ENCODE measurements around the gene SH3PXD2A.

The SH3PXD2A gene

GRCh38 chr10:103593022-103593570 is 262.3 kb downstream of the SH3PXD2A start:
- DNase-seq: no peak

GRCh38 chr10:103592186-103593021 is 263.0 kb downstream of the SH3PXD2A start:
- DNase-seq: peak; percentile 45 to 60

- DNase-seq: no peak
These were observed 264.6 kb downstream of the SH3PXD2A start for GRCh38 chr10:103590744-103591291.

- no peak for DNase-seq
These were observed 265.3 kb downstream of the SH3PXD2A start for GRCh38 chr10:103590060-103590459.

- DNase-seq: no peak
These were observed 266.2 kb downstream of the SH3PXD2A start for GRCh38 chr10:103589074-103589630.

- no peak for DNase-seq
These were observed 268.3 kb downstream of the SH3PXD2A start for GRCh38 chr10:103587073-103587472.

GRCh38 chr10:103585011-103585405 is 270.4 kb downstream of the SH3PXD2A start:
- DNase-seq: no peak

- peak; percentile 54 to 72 for DNase-seq
These were observed 271.0 kb downstream of the SH3PXD2A start for GRCh38 chr10:103584216-103585010.

- DNase-seq: no peak
These were observed 271.5 kb downstream of the SH3PXD2A start for GRCh38 chr10:103583871-103584215.

- no peak for DNase-seq
These were observed 272.8 kb downstream of the SH3PXD2A start for GRCh38 chr10:103582331-103583123.

GRCh38 chr10:103581499-103581898 is 273.9 kb downstream of the SH3PXD2A start:
- DNase-seq: no peak

GRCh38 chr10:103580430-103580829 is 274.9 kb downstream of the SH3PXD2A start:
- no peak for DNase-seq

- DNase-seq: no peak
These were observed 275.4 kb downstream of the SH3PXD2A start for GRCh38 chr10:103580011-103580410.

- DNase-seq: no peak
These were observed 276.5 kb downstream of the SH3PXD2A start for GRCh38 chr10:103578782-103579382.

- no peak for DNase-seq
These were observed 278.5 kb downstream of the SH3PXD2A start for GRCh38 chr10:103576862-103577261.

GRCh38 chr10:103576076-103576471 is 279.3 kb downstream of the SH3PXD2A start:
- no peak for DNase-seq

- DNase-seq: no peak
These were observed 279.8 kb downstream of the SH3PXD2A start for GRCh38 chr10:103575416-103576075.

- DNase-seq: no peak
These were observed 281.0 kb downstream of the SH3PXD2A start for GRCh38 chr10:103574097-103575061.

GRCh38 chr10:103573205-103573487 is 282.2 kb downstream of the SH3PXD2A start:
- no peak for DNase-seq
